ENCODE measurements around the gene SHMT2. TPM values are rescaled to one million over a fixed set of nuclear protein-coding genes. Genes with fewer than 3 reads are reported as not detected.

The SHMT2 gene
- total and polyA plus RNA-seq, 9 of the 15 experiments (the other 6 are each of a cell fraction or from before 2014, with no cell fraction given) = 46.1 to 319 (median 115) TPM

GRCh38 chr12:57243521-57244311 is 14.2 kb downstream of the SHMT2 start:
- in situ Hi-C loops (cut with MboI) (loop anchor here (5.0 kb wide), 1 partner anchor 36 kb away; no protein-coding TSS in a partner anchor), intact Hi-C loops (cut with micrococcal nuclease) (loop anchor here (1.0 to 10.0 kb wide), 4 partner anchors 30 to 166 kb away; partner anchors contain the start of genes LRP1 and NEMP1)
- H3K9me1 ChIP-seq (ENCODE audit: control insufficient read depth, insufficient read depth, low read length) = no peaks in the 10 kb centered on the region
- ChIA-PET CTCF (ENCODE audit: low intra/inter-chr PET ratio) (interaction anchor here (0.6 to 4.4 kb wide), 4 partner anchors 28 to 238 kb away, joined by 4 to 80 read pairs (median 4); no protein-coding TSS in a partner anchor), POLR2A (interaction anchor here (0.6 to 1.5 kb wide), 7 partner anchors 8 to 1111 kb away, joined by 3 to 8 read pairs (median 4); partner anchors contain the start of gene SHMT2)
- H3K4me3 ChIP-seq = peak overlapping the region; percentile 40
- no peaks in the 10 kb centered on the region for H3K9me3 ChIP-seq (replicated peaks; ENCODE audit: control insufficient read depth, insufficient read depth, low read depth, low read length)
- 0 out of 2 replicates have a peak, but pooled peaks cover 4% of the 10 kb centered on the region for H4K20me1 ChIP-seq (replicated peaks; ENCODE audit: control insufficient read depth, insufficient read depth, low read length)
- peaks cover 2 to 23% of the 10 kb centered on the region in 2 experiments; a peak in 3 of 5 replicates for H3K27me3 ChIP-seq (ENCODE audit: control insufficient read depth in 2 of 2, insufficient read depth in 2 of 2, low read length in 2 of 2)
- FAIRE-seq (peak; percentile 81), DNase-seq (ENCODE audit: extremely low read depth in 1 of 4, low spot score in 3 of 4) (peak; percentile 76 to 92 (median 82)), ATAC-seq (peak; percentile 61)
- BruUV-seq (replicated peaks) = TSS peak; percentile 30
- peak overlapping the region; percentile 35 to 90; a peak in 3 of 4 replicates for H3K9ac ChIP-seq (ENCODE audit: insufficient read depth in 1 of 2, low read depth in 2 of 2, low read length in 2 of 2)
- H2AFZ ChIP-seq (ENCODE audit: low read depth, low read length) = peak overlapping the region; percentile 79
- H3K36me3 ChIP-seq (ENCODE audit: control insufficient read depth, insufficient read depth, low read length) = no peaks in the 10 kb centered on the region
- H3K27ac ChIP-seq (ENCODE audit: extremely low read depth, low read depth, low read length) = no peak overlapping the region
- no peaks in the 10 kb centered on the region for H3K79me2 ChIP-seq (ENCODE audit: control insufficient read depth, insufficient read depth, low read length)
- WGBS (ENCODE audit: insufficient coverage, low coverage, missing lambda C conversion rate) = 3% methylated on average over 38 of the region's 41 CpGs
- H3K4me2 ChIP-seq (ENCODE audit: insufficient read depth, low read length) = peak overlapping the region; percentile 67
- peaks cover 32 to 62% of the 10 kb centered on the region in 2 experiments for H3K4me1 ChIP-seq (replicated peaks in 1 of 2; ENCODE audit: control insufficient read depth in 2 of 2, insufficient read depth in 2 of 2, low read length in 2 of 2)
- TF ChIP-seq BHLHE40 (IDR thresholded peaks at IDR 0.05; ENCODE audit: low read length) = peak; percentile 9; the same call in 1 of the 2 replicates
- TF ChIP-seq MCM2 (IDR thresholded peaks at IDR 0.05; ENCODE audit: low read depth) = no peak
- TF ChIP-seq E2F1 (CRISPR knock-in tag; IDR thresholded peaks at IDR 0.05) = no peak
- TF ChIP-seq FOXA3 (CRISPR knock-in tag; conservative IDR thresholded peaks at IDR 0.05 in 1 of 2, IDR thresholded peaks at IDR 0.05 in 1 of 2) = no peak
- TF ChIP-seq GABPB1 (CRISPR knock-in tag; IDR thresholded peaks at IDR 0.05) = 0 out of 2 replicates have a peak, but pooled peaks have one; percentile 19
- TF ChIP-seq SRSF3 (IDR thresholded peaks at IDR 0.05; ENCODE audit: insufficient read depth, low read length) = no peak
- TF ChIP-seq MXD1 (CRISPR knock-in tag; IDR thresholded peaks at IDR 0.05; ENCODE audit: borderline replicate concordance, poor library complexity, severe bottlenecking) = no peak
- no peak for TF ChIP-seq USF2 (CRISPR knock-in tag; IDR thresholded peaks at IDR 0.05)
- no peak for TF ChIP-seq ZFPM2 (CRISPR knock-in tag; IDR thresholded peaks at IDR 0.05)
- no peak for TF ChIP-seq ZHX1 (conservative IDR thresholded peaks at IDR 0.05; ENCODE audit: low read length)
- peak in 1 of 2 experiments; percentile 27 for TF ChIP-seq E2F6 (IDR thresholded peaks at IDR 0.05; ENCODE audit: borderline replicate concordance in 1 of 2, extremely low read depth in 1 of 2, insufficient read depth in 1 of 2, insufficient read length in 1 of 2, low read depth in 1 of 2, low read length in 1 of 2, poor library complexity in 1 of 2, severe bottlenecking in 1 of 2)
- no peak for TF ChIP-seq RFX5 (IDR thresholded peaks at IDR 0.05; ENCODE audit: low read depth, low read length)

All from K562 (cell line).